H1 (cell line): ENCODE measurements around the gene FANCI. TPM values are rescaled to one million over a fixed set of nuclear protein-coding genes. Genes with fewer than 3 reads are reported as not detected.

Experiments used
- CTCF ChIA-PET: fragments of 300-600 bp; sonication (Branson Sonifier 250); formaldehyde crosslinking; loops from one replicate; lab custom pipeline; 2021; ENCODE audit not compliant: partially characterized antibody; lab: Charles Lee
- POLR2A ChIA-PET: fragments of 300-600 bp; sonication (Branson Sonifier 250); formaldehyde crosslinking; loops from one replicate; lab custom pipeline; 2021; ENCODE audit warnings: inconsistent platforms; ENCODE audit not compliant: partially characterized antibody; lab: Charles Lee
- DNase-seq, 2 experiments: peaks; one replicate each; pipeline versions ENCODE4 v3.0.0 to v3.0.0-alpha.2; 2010 to 2022; ENCODE audit warnings: low spot score in 2 of 2, low read depth in 1 of 2, mixed read lengths in 1 of 2
- FAIRE-seq: peaks from 2 replicates; lab custom pipeline; 2011; peaks lifted over from hg19 to GRCh38; lab: Jason Lieb, UNC
- H2AFZ ChIP-seq: 2 replicates; pipeline ENCODE4 v1.8.1; 2012; ENCODE audit warnings: low read length, inconsistent platforms
- H2AK5ac ChIP-seq: 2 replicates; pipeline ENCODE4 v1.6.1; 2013; ENCODE audit warnings: low read depth, low read length
- H2BK120ac ChIP-seq: replicated peaks from 2 replicates; pipeline ENCODE3; 2013; ENCODE audit warnings: low read depth, low read length, inconsistent platforms
- H2BK12ac ChIP-seq: 2 replicates; pipeline ENCODE4 v1.6.1; 2013; ENCODE audit warnings: low read depth, low read length
- H2BK15ac ChIP-seq: 2 replicates; pipeline ENCODE4 v1.6.1; 2013; ENCODE audit warnings: low read length
- H2BK20ac ChIP-seq: 2 replicates; pipeline ENCODE4 v1.6.1; 2013; ENCODE audit warnings: low read length
- H2BK5ac ChIP-seq: 2 replicates; pipeline ENCODE4 v1.6.1; 2013; ENCODE audit warnings: low read depth, low read length
- H3K14ac ChIP-seq: 2 replicates; pipeline ENCODE4 v1.6.1; 2013; ENCODE audit warnings: inconsistent platforms; ENCODE audit not compliant: insufficient read length
- H3K18ac ChIP-seq: 2 replicates; pipeline ENCODE4 v1.6.1; 2013; ENCODE audit warnings: low read length; ENCODE audit errors: extremely low read depth
- H3K23ac ChIP-seq: 2 replicates; pipeline ENCODE4 v1.6.1; 2013; ENCODE audit warnings: inconsistent platforms; ENCODE audit not compliant: insufficient read length
- H3K23me2 ChIP-seq: 2 replicates; pipeline ENCODE4 v1.6.1; 2013; ENCODE audit warnings: low read depth, low read length
- H3K27ac ChIP-seq: 2 replicates; pipeline ENCODE4 v1.6.1; 2011; ENCODE audit warnings: low read depth, low read length, inconsistent platforms
- H3K27me3 ChIP-seq, 4 experiments: replicated peaks in 1 of 4; 1 replicate in 1 of 4; 2 replicates in 3 of 4; pipeline versions ENCODE4 v1.6.1 to v1.8.1; 2011 to 2013; ENCODE audit warnings: low read length in 3 of 4, mild to moderate bottlenecking in 3 of 4, inconsistent platforms in 2 of 4, mixed read lengths in 2 of 4, moderate library complexity in 1 of 4; ENCODE audit not compliant: control insufficient read depth in 3 of 4, insufficient read depth in 3 of 4; ENCODE audit errors: extremely low read depth in 1 of 4
- H3K36me3 ChIP-seq, 4 experiments: 2 replicates each; pipeline versions ENCODE4 v1.6.1 to v1.8.1; 2011 to 2013; ENCODE audit warnings: mild to moderate bottlenecking in 4 of 4, low read length in 3 of 4, moderate library complexity in 2 of 4, control low read depth in 1 of 4, inconsistent platforms in 1 of 4; ENCODE audit not compliant: insufficient read depth in 4 of 4, control insufficient read depth in 2 of 4
- H3K4ac ChIP-seq: replicated peaks from 2 replicates; pipeline ENCODE3; 2013; ENCODE audit warnings: low read length, low read depth, mixed read lengths, inconsistent platforms; ENCODE audit not compliant: insufficient read length
- H3K4me1 ChIP-seq, 4 experiments: replicated peaks in 1 of 4; 1 replicate in 1 of 4; 2 replicates in 3 of 4; pipeline versions ENCODE4 v1.6.1 to v1.8.1; 2011 to 2013; ENCODE audit warnings: low read length in 3 of 4, inconsistent platforms in 2 of 4, mixed read lengths in 1 of 4; ENCODE audit not compliant: insufficient read depth in 4 of 4, control insufficient read depth in 3 of 4
- H3K4me2 ChIP-seq, 2 experiments: 2 replicates each; pipeline versions ENCODE4 v1.6.1 to v1.8.1; 2011 to 2013; ENCODE audit warnings: low read depth in 2 of 2, low read length in 2 of 2, control low read depth in 1 of 2, inconsistent platforms in 1 of 2, mild to moderate bottlenecking in 1 of 2; ENCODE audit not compliant: insufficient read depth in 1 of 2
- H3K4me3 ChIP-seq, 4 experiments: fragments of 200-600, 300-600 bp in 1 of 4; sonication (generic), shearing (Covaris generic), sonication (Bioruptor Twin) in 1 of 4; 2 replicates each; pipeline versions ENCODE4 v1.5.1 to v1.8.1; 2011 to 2016; ENCODE audit warnings: low read length in 4 of 4, low read depth in 3 of 4, control low read depth in 2 of 4, inconsistent platforms in 2 of 4, mild to moderate bottlenecking in 2 of 4, mixed read lengths in 1 of 4, moderate library complexity in 1 of 4; ENCODE audit not compliant: insufficient read depth in 2 of 4; ENCODE audit errors: extremely low read depth in 1 of 4
- H3K56ac ChIP-seq: replicated peaks from 2 replicates; pipeline ENCODE3; 2013; ENCODE audit warnings: low read depth, mild to moderate bottlenecking, mixed read lengths, low read length, inconsistent platforms; ENCODE audit not compliant: insufficient read length
- H3K79me1 ChIP-seq: 2 replicates; pipeline ENCODE4 v1.6.1; 2013; ENCODE audit warnings: low read depth, low read length, control low read depth
- H3K79me2 ChIP-seq, 2 experiments: 2 replicates each; pipeline versions ENCODE4 v1.6.1 to v1.8.1; 2012 to 2013; ENCODE audit warnings: low read length in 2 of 2, mild to moderate bottlenecking in 2 of 2, inconsistent platforms in 1 of 2; ENCODE audit not compliant: insufficient read depth in 2 of 2, control insufficient read depth in 1 of 2
- H3K9ac ChIP-seq, 4 experiments: replicated peaks in 1 of 4; 1 replicate in 1 of 4; 2 replicates in 3 of 4; pipeline versions ENCODE4 v1.6.1 to v1.8.1; 2011 to 2013; ENCODE audit warnings: low read depth in 3 of 4, low read length in 3 of 4, control low read depth in 2 of 4, mild to moderate bottlenecking in 2 of 4, moderate library complexity in 2 of 4, inconsistent platforms in 1 of 4; ENCODE audit errors: extremely low read depth in 1 of 4
- H3K9me3 ChIP-seq, 2 experiments: 2 replicates each; pipeline versions ENCODE4 v1.6.1 to v1.8.1; 2012 to 2013; ENCODE audit warnings: mild to moderate bottlenecking in 2 of 2, moderate library complexity in 2 of 2, control low read depth in 1 of 2, inconsistent platforms in 1 of 2, low read depth in 1 of 2, low read length in 1 of 2, mixed read lengths in 1 of 2; ENCODE audit not compliant: insufficient read depth in 2 of 2
- H4K20me1 ChIP-seq, 2 experiments: replicated peaks in 1 of 2; 2 replicates each; pipeline versions ENCODE3 to v1.8.1; 2011 to 2013; ENCODE audit warnings: inconsistent platforms in 2 of 2, low read length in 2 of 2, mild to moderate bottlenecking in 1 of 2; ENCODE audit not compliant: insufficient read depth in 2 of 2, control insufficient read depth in 1 of 2
- H4K5ac ChIP-seq: 2 replicates; pipeline ENCODE4 v1.6.1; 2013; ENCODE audit warnings: low read length, low read depth, mixed read lengths, inconsistent platforms; ENCODE audit not compliant: insufficient read length
- H4K8ac ChIP-seq: 2 replicates; pipeline ENCODE4 v1.8.0; 2013; ENCODE audit warnings: mild to moderate bottlenecking, moderate library complexity, low read length, inconsistent platforms; ENCODE audit not compliant: insufficient read depth; ENCODE audit errors: extremely low read depth
- H4K91ac ChIP-seq: replicated peaks from 2 replicates; pipeline ENCODE3; 2013; ENCODE audit warnings: low read length, mixed read lengths, inconsistent platforms; ENCODE audit not compliant: insufficient read length
- WGBS, 2 experiments: shearing (Covaris generic) in 1 of 2; methylation state at CpG; one replicate each; pipeline versions ENCODE4 v1.1.6 to v1.1.7; 2013 to 2015; ENCODE audit warnings: low lambda C conversion rate in 2 of 2, mixed read lengths in 2 of 2, inconsistent platforms in 1 of 2, low coverage in 1 of 2, missing lambda C conversion rate in 1 of 2; ENCODE audit not compliant: insufficient replicate concordance in 2 of 2, insufficient coverage in 1 of 2, insufficient read length in 1 of 2; ENCODE audit errors: extremely low coverage in 1 of 2, missing lambda C conversion rate in 1 of 2; 5-methylcytosine and 5-hydroxymethylcytosine counted together
- polyA plus RNA-seq, 7 experiments: library from polyadenylated mRNA; depleted of rRNA in 3 of 7; stranded (reverse) in 5 of 7; unstranded in 2 of 7; fragments of >200 nt in 5 of 7; fragments of 200-250 nt in 2 of 7; gene quantifications; 1 replicate in 5 of 7; 2 replicates in 1 of 7; 4 replicates in 1 of 7; pipeline versions ENCODE4 v1.2.1 to v1.2.3, GENCODE V29; 2011 to 2013; ENCODE audit warnings: missing spikeins in 2 of 7, mixed read lengths in 2 of 7
- total RNA-seq: library from RNA; stranded (reverse); fragmentation: NEBNext Ultra II Directional; extraction: Animal tissue kit (Norgen Biotek cat#: 25700); gene quantifications from 2 replicates; pipeline ENCODE4 v1.2.1, GENCODE V29; 2021

FANCI gene
- total and polyA plus RNA-seq, 2 of the 8 experiments (the other 6 are each of a cell fraction or from before 2014, with no cell fraction given), result 37.8 to 115 TPM

DNA sequence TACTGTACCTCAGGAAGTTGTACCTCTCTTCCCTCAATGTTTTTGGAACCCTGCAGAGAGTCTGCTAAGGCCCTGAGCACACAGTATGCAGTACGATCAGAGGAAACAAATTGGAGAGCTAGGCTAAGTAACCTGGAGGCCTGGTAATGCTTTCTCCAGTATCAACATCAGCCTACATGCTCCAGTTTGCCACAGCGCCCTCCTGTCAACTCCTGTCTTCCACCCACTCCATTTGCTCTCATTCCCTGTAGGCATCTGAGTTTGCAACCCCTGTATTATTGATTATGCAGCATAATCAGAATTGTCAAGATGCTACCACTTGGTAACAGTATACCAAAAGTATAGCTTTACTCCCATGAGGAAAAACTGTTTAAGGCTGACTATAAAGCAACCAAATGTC lies 76.4 kb downstream of the FANCI start:
- Histone ChIP-seq H4K8ac (no peak overlapping the region), H2BK5ac (no peak overlapping the region), H2BK15ac (no peak overlapping the region), H3K18ac (no peak overlapping the region), H2BK12ac (no peak overlapping the region), H3K27me3 (no peaks in the 10 kb centered on the region), H4K5ac (no peak overlapping the region), H3K79me2 (no peaks in the 10 kb centered on the region), H4K91ac (no peak overlapping the region), H3K23me2 (no peaks in the 10 kb centered on the region; the same call in 1 of the 2 replicates), H3K79me1 (peaks cover 2% of the 10 kb centered on the region; the same call in 1 of the 2 replicates), H2AFZ (no peak overlapping the region), H2BK20ac (no peak overlapping the region), H3K14ac (no peak overlapping the region), H3K9ac (no peak overlapping the region), H3K4me3 (no peak overlapping the region), H3K4me2 (no peak overlapping the region), H3K36me3 (peaks cover 59 to 99% (median 91%) of the 10 kb centered on the region in 4 experiments), H3K4me1 (no peaks in the 10 kb centered on the region), H3K56ac (no peak overlapping the region), H3K4ac (no peak overlapping the region), H2AK5ac (no peak overlapping the region), H3K27ac (no peak overlapping the region), H3K23ac (no peak overlapping the region), H3K9me3 (no peaks in the 10 kb centered on the region), H4K20me1 (peaks cover 9 to 18% of the 10 kb centered on the region in 2 experiments), H2BK120ac (no peak overlapping the region)
- 92% methylated on average over 2 of the region's 2 CpGs; no CpG with 5 or more reads in 1 of the 2 experiments for WGBS, 2 experiments
- no peak for DNase-seq
- ChIA-PET CTCF (interaction anchor here (0.7 to 6.8 kb wide), 4 partner anchors 9 to 272 kb away, joined by 3 to 54 read pairs (median 4); no protein-coding TSS in a partner anchor), POLR2A (interaction anchor here (0.7 to 20.0 kb wide), 4 partner anchors 6 to 73 kb away, joined by 3 to 250 read pairs (median 126); partner anchors contain the start of gene POLG)
- no peak for FAIRE-seq
